ENCODE results near the gene RNFT2.

- TF ChIP-seq CTCF (IDR thresholded peaks at IDR 0.05 in 2 of 3, conservative IDR thresholded peaks at IDR 0.05 in 1 of 3; ENCODE audit: borderline replicate concordance in 1 of 3, insufficient read depth in 1 of 3, low read depth in 2 of 3, low read length in 2 of 3) (no peak), FOSL1 (IDR thresholded peaks at IDR 0.05; ENCODE audit: low read depth) (no peak), EZH2phosphoT487 (IDR thresholded peaks at IDR 0.05; ENCODE audit: borderline replicate concordance) (no peak), EZH2 (IDR thresholded peaks at IDR 0.05) (no peak), POLR2AphosphoS5 (IDR thresholded peaks at IDR 0.05; ENCODE audit: low read depth, low read length) (no peak), CEBPB (IDR thresholded peaks at IDR 0.05; ENCODE audit: low read depth) (no peak)
These were observed 56.6 kb downstream of the RNFT2 start for GRCh38 chr12:116794725-116795124.

All from HCT116 (cell line).